GM21423 (cell line): ENCODE data around the gene TPCN2.

ENCODE experiments used
- ATAC-seq: cut with Tn5 transposase; IDR thresholded peaks from one replicate; pipeline ENCODE4 v1.9.1; 2021; ENCODE audit warnings: mild to moderate bottlenecking, moderate library complexity; ENCODE audit not compliant: unreplicated experiment

The TPCN2 gene

GRCh38 chr11:69035946-69036340 lies 12.8 kb upstream of the TPCN2 start:
- no peak for ATAC-seq

GRCh38 chr11:69037074-69037473 lies 11.7 kb upstream of the TPCN2 start:
- ATAC-seq, result no peak

- no peak for ATAC-seq
Observed at GRCh38 chr11:69037544-69037943, 11.2 kb upstream of the TPCN2 start.

- ATAC-seq, result no peak
Observed at GRCh38 chr11:69039501-69039900, 9.2 kb upstream of the TPCN2 start.

- no peak for ATAC-seq
Observed at GRCh38 chr11:69040051-69040450, 8.7 kb upstream of the TPCN2 start.

GRCh38 chr11:69040581-69041260 lies 8.0 kb upstream of the TPCN2 start:
- ATAC-seq, result no peak

- no peak for ATAC-seq
Observed at GRCh38 chr11:69041516-69041915, 7.2 kb upstream of the TPCN2 start.

- ATAC-seq, result no peak
Observed at GRCh38 chr11:69044111-69045013, 4.4 kb upstream of the TPCN2 start.

- no peak for ATAC-seq
Observed at GRCh38 chr11:69048031-69048693, 570 bp upstream of the TPCN2 start.

- ATAC-seq, result no peak
Observed at GRCh38 chr11:69049490-69049867, 747 bp downstream of the TPCN2 start.

- ATAC-seq, result no peak
Observed at GRCh38 chr11:69050592-69051380, 2.1 kb downstream of the TPCN2 start.

GRCh38 chr11:69051381-69052342 lies 2.9 kb downstream of the TPCN2 start:
- no peak for ATAC-seq

GRCh38 chr11:69052343-69053168 lies 3.8 kb downstream of the TPCN2 start:
- no peak for ATAC-seq

GRCh38 chr11:69053169-69053477 lies 4.4 kb downstream of the TPCN2 start:
- ATAC-seq, result no peak

- no peak for ATAC-seq
Observed at GRCh38 chr11:69053546-69054396, 5.0 kb downstream of the TPCN2 start.

GRCh38 chr11:69054397-69055211 lies 5.9 kb downstream of the TPCN2 start:
- ATAC-seq, result no peak

- ATAC-seq, result no peak
Observed at GRCh38 chr11:69055212-69055586, 6.5 kb downstream of the TPCN2 start.
